ENCODE measurements around the gene APOO.

DNA sequence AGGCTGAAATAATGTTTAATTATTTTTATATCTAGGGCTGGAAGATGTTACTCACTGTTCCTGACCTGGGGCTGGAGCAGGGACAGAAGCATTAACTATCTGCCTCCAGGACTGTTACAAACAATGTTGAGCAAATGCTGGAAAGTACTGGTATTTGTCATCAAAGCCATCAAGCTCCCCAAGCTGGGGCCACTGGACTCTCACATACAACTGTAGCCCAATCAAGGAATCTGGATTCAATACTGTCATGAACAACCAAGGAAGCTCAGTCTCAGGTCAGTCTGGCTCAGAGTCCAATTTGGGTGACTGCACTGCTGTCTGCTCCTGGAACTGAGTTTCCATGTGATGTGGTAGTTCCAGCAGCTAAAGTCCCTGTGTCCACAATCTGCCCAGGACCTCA is 50.4 kb downstream of the APOO start:
- TF ChIP-seq POLR2A (IDR thresholded peaks at IDR 0.05) = no peak
- TF ChIP-seq, protein P1, sequence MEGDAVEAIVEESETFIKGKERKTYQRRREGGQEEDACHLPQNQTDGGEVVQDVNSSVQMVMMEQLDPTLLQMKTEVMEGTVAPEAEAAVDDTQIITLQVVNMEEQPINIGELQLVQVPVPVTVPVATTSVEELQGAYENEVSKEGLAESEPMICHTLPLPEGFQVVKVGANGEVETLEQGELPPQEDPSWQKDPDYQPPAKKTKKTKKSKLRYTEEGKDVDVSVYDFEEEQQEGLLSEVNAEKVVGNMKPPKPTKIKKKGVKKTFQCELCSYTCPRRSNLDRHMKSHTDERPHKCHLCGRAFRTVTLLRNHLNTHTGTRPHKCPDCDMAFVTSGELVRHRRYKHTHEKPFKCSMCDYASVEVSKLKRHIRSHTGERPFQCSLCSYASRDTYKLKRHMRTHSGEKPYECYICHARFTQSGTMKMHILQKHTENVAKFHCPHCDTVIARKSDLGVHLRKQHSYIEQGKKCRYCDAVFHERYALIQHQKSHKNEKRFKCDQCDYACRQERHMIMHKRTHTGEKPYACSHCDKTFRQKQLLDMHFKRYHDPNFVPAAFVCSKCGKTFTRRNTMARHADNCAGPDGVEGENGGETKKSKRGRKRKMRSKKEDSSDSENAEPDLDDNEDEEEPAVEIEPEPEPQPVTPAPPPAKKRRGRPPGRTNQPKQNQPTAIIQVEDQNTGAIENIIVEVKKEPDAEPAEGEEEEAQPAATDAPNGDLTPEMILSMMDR (IDR thresholded peaks at IDR 0.05) = no peak

All from uterus (tissue), 2 donors.